ENCODE data around the gene GRIN2A. TPM values are rescaled to one million over a fixed set of nuclear protein-coding genes. Genes with fewer than 3 reads are reported as not detected.

The GRIN2A gene
- total and polyA plus RNA-seq, 2 of the 13 experiments (the other 11 are each of a cell fraction or from before 2014, with no cell fraction given): not detected

GRCh38 chr16:10181196-10182162, 749 bp downstream of the GRIN2A start (continued):
- TF ChIP-seq TFDP1 (CRISPR knock-in tag; IDR thresholded peaks at IDR 0.05; ENCODE audit: borderline replicate concordance): peak; percentile 29; the same call in 1 of the 2 replicates
- TF ChIP-seq ZNF331 (CRISPR knock-in tag; IDR thresholded peaks at IDR 0.05): no peak
- TF ChIP-seq ZNF333 (CRISPR knock-in tag; IDR thresholded peaks at IDR 0.05; ENCODE audit: borderline replicate concordance): peak; percentile 46; the same call in 1 of the 2 replicates
- TF ChIP-seq ETV6 (CRISPR knock-in tag; conservative IDR thresholded peaks at IDR 0.05): no peak; the same call in 1 of the 2 replicates
- TF ChIP-seq ZBTB42 (CRISPR knock-in tag; IDR thresholded peaks at IDR 0.05): 0 out of 2 replicates have a peak, but pooled peaks have one; percentile 43
- TF ChIP-seq HES4 (CRISPR knock-in tag; IDR thresholded peaks at IDR 0.05; ENCODE audit: borderline replicate concordance): 0 out of 2 replicates have a peak, but pooled peaks have one; percentile 25
- TF ChIP-seq MTA3 (CRISPR knock-in tag; IDR thresholded peaks at IDR 0.05): no peak
- 0 out of 2 replicates have a peak, but pooled peaks have one; percentile 26 for TF ChIP-seq ZNF776 (CRISPR knock-in tag; IDR thresholded peaks at IDR 0.05)
- TF ChIP-seq ZNF292 (CRISPR knock-in tag; IDR thresholded peaks at IDR 0.05; ENCODE audit: borderline replicate concordance, low read depth): peak; percentile 35; the same call in 1 of the 2 replicates
- TF ChIP-seq HMG20A (CRISPR knock-in tag; IDR thresholded peaks at IDR 0.05; ENCODE audit: borderline replicate concordance): no peak
- peak; percentile 37; the same call in 1 of the 2 replicates for TF ChIP-seq ZKSCAN5 (CRISPR knock-in tag; IDR thresholded peaks at IDR 0.05)
- TF ChIP-seq ZBTB33 (CRISPR knock-in tag; IDR thresholded peaks at IDR 0.05): peak; percentile 3; the same call in 1 of the 2 replicates
- no peak for TF ChIP-seq SOX6 (IDR thresholded peaks at IDR 0.05)
- 0 out of 2 replicates have a peak, but pooled peaks have one; percentile 30 for TF ChIP-seq SOX6 (CRISPR knock-in tag; IDR thresholded peaks at IDR 0.05)
- peak; percentile 33; the same call in 1 of the 2 replicates for TF ChIP-seq ZNF501 (CRISPR knock-in tag; IDR thresholded peaks at IDR 0.05)
- peak; percentile 66; the same call in 1 of the 2 replicates for TF ChIP-seq ZIK1 (CRISPR knock-in tag; IDR thresholded peaks at IDR 0.05; ENCODE audit: borderline replicate concordance, low read depth)
- peak; percentile 89 for TF ChIP-seq EZH2 (conservative IDR thresholded peaks at IDR 0.05; ENCODE audit: low read depth, low read length)
- peak; percentile 90 for TF ChIP-seq FOXC1 (CRISPR knock-in tag; IDR thresholded peaks at IDR 0.05; ENCODE audit: borderline replicate concordance)
- TF ChIP-seq ATRX (CRISPR knock-in tag; IDR thresholded peaks at IDR 0.05; ENCODE audit: borderline replicate concordance): 0 out of 2 replicates have a peak, but pooled peaks have one; percentile 29
- TF ChIP-seq NFE2 (CRISPR knock-in tag; IDR thresholded peaks at IDR 0.05): no peak
- 0 out of 2 replicates have a peak, but pooled peaks have one; percentile 61 for TF ChIP-seq ZZZ3 (CRISPR knock-in tag; IDR thresholded peaks at IDR 0.05; ENCODE audit: borderline replicate concordance)
- TF ChIP-seq BORCS8-MEF2B (CRISPR knock-in tag; IDR thresholded peaks at IDR 0.05): peak; percentile 47; the same call in 1 of the 2 replicates
- TF ChIP-seq UBTF (CRISPR knock-in tag; IDR thresholded peaks at IDR 0.05): peak; percentile 13; the same call in 1 of the 2 replicates
- TF ChIP-seq ZNF768 (CRISPR knock-in tag; IDR thresholded peaks at IDR 0.05): peak; percentile 62; the same call in 1 of the 2 replicates

Data from HepG2 (cell line).